Stimulated activated CD4-positive, alpha-beta T cell treated with anti-CD3 and anti-CD28 coated beads, Interleukin-1b, Interleukin-23, amount 100 ng/mL, for 4 hours (primary cell): Measurements from ENCODE around the gene CSPG4.
"Not testable (repeated sequence)": the region's sequence is repeated elsewhere in the genome, so short reads cannot be mapped to it uniquely, and the experiment has no call there.

ENCODE experiments used
- DNase-seq, 2 donors: peaks; one replicate each; pipeline ENCODE4 v3.0.0-alpha.2; 2020; ENCODE audit warnings: low read depth in 2 of 2

The CSPG4 gene

DNA sequence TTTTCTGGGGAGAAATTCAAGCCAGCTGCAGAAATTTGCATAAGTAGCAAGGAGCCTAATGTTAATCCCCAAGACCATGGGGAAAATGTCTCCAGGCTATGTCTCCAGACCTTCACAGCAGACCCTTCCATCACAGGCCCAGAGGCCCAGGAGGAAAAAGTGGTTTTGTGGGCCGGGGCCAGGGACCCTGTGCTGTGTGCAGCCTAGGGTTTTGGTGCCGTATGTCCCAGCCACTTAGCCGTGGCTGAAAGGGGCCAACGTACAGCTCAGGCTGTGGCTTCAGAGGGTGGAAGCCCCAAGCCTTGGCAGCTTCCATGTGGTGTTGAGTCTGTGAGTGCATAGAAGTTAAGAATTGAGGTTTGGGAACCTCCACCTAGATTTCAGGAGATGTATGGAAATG lies 29.7 kb upstream of the CSPG4 start:
- DNase-seq: not testable (repeated sequence)

DNA sequence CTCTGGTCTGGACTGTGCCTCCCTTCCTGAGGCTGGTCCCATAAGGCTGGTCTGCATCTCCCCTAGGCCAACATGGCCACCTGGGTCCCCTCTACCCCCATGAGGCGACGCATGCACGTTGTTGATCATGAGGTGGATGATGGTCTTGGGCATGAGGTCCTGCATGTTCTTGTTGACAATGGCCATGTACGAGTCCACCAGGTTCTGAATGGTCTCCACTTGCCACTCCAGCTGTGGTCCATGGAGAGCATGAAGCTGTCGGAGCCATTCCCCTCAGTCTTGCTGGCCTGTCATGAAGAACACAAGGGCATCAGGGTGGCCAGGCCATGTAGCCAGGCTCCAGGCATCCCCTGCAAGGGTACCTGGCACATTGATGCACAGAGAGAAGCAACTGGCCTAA lies 27.1 kb upstream of the CSPG4 start:
- DNase-seq: no peak

DNA sequence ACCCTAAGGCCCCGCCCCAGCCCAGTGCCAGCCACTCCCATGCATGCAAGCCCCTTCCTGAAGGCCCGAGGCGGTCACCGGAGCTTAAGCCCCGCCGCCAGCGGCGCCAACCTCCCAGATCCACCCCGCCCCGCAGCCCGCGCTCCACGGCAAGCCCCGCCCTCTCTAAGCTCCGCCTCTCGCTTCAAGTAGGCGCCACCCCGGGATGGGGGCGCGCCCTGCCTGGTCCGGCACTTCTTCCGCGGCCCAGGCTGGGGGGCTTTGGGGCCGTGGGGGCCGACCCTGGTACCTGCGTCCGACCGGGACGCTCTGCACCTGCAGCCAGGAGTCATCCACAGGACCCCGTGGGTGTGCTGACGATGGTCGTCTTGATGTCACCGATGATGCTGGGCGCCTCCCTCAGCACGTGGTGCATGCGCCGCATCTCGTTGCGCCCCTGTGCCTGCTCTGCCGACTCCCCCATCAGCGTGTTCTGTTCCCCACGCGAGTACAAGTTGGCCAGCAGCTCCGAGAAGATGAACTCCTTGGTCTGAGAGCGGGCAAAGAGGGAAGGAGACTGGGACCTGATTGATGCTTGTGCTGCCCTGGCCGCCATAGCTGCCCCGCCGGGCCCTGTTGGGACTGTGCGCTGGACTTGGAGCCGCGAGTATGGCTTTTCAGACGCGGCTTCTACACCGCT lies 26.1 kb upstream of the CSPG4 start:
- DNase-seq: peak; percentile 84 to 90

DNA sequence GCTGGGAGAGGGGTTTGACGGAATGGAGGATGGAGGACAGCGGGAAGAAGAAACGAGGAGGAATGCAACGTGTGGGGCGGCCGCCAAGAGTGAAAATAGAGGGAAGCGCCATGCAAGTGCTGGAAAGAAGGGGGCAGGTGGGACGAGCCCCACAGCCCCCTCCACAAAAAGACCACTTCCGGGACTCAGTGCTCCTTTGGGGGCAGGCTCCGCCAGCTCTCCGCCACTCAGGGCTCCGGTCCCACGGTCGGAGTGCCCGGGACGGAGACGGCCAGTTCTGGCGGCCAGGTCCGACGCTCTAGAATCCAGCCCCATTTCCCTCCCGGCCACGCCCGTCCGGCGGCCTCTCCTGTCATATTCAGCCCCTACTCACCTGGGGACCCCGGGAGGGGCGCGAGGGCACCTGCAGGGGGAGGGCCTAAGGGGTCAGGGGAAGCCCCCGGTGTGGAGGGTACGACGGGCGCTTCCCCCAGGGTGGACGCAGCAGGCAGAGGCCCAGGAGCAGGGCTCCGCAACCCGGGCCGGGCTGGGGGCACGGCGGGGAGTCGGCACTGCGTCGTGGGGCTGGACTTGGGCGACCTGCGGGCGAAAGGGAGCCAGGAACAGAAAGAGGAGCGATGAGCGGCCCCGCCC lies 25.5 kb upstream of the CSPG4 start:
- DNase-seq: no peak

DNA sequence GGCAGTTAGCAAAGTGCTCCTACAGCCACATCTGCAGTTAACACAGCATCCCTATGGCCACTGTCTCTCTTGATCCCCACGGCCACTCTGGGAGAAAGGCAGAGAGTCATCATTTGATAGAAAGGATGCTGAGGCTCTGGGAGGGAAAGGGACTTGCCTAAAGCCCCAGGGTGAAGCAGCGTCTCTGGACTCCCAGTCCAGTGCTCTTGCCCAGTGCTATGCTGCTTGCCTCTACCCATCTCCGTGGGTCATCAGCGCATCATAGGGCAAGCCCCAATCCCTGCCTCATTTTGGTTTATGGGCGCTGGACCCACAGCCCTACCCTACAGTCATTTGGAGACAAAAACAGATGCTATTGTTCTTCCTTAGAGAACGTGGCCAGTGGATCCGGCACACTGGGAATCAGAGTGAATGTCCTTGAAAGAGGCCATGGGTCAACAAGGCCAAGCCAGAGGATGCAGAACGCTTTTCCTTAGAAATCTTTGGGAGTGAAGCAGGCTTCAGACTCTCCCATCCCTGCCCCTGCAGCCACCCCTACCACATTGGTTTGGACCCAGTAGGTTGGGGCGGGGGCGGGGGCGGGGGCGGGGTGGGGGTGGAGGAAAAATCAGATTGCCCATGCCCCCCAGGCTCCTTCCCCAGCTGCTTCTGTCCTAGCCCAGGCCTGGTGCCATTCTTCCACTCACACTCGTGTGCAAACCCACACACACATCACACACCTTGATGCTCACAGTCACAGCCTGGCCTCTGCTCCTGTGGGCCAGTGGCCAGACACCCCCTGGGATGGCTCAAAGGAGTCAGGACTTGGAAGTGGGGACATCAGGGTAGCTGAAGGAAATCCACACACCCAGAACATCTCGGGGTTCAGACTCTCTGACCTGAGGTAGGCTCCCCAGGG lies 24.7 kb upstream of the CSPG4 start:
- not testable (repeated sequence) for DNase-seq

DNA sequence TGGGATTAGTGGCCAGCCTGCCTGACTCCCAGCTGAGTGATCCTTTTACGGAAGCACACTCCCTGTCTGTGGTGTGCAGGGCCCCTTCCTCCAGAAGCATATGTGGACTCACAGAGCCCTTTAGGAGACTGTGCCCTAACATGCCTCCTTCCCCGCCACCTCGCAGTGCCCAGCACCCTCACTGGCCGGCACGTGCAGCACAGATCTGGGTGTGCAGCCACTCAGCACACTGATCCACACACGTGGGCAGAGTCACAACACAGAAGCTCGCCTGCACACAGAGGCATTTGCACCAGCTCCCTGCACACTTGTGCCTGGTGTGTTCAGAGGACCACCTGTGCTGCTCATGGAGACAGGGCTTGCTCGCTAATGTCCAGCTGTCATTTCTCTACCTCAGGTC lies 23.6 kb upstream of the CSPG4 start:
- DNase-seq: no peak

DNA sequence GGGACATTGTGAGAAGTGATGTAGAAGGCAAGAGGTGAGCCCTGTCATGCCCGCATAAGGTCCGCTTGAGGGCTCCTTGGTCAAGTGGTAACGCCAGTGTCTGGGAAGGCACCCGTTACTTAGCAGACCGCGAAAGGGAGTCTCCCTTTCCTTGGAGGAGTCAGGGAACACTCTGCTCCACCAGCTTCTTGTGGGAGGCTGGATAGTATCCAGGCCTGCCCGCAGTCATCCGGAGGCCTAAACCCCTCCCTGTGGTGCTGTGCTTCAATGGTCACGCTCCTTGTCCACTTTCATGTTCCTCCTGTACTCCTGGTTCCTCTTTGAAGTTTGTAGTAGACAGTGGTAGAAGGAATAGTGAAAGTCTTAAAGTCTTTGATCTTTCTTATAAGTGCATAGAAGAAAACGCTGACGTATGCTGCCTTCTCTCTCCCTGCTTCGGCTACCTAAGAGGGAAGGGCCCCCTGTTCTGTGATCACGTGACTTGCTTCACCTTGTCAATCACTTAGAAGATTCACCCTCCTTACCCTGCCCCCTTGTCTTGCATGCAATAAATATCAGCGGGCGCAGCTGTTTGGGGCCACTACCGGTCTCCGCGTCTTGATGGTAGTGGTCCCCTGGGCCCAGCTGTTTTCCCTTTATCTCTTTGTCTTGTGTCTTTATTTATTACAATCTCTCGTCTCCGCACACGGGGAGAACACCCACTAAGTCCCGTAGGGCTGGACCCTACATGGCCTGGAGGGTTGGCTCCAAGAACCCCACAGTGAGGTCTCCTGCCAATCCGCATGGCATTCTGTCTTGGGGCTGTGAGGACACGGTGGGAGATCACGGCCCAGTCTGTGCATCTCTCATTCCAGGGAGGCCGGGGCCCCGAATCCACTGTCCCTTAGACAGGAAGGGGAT lies 22.5 kb upstream of the CSPG4 start:
- DNase-seq: not testable (repeated sequence)

DNA sequence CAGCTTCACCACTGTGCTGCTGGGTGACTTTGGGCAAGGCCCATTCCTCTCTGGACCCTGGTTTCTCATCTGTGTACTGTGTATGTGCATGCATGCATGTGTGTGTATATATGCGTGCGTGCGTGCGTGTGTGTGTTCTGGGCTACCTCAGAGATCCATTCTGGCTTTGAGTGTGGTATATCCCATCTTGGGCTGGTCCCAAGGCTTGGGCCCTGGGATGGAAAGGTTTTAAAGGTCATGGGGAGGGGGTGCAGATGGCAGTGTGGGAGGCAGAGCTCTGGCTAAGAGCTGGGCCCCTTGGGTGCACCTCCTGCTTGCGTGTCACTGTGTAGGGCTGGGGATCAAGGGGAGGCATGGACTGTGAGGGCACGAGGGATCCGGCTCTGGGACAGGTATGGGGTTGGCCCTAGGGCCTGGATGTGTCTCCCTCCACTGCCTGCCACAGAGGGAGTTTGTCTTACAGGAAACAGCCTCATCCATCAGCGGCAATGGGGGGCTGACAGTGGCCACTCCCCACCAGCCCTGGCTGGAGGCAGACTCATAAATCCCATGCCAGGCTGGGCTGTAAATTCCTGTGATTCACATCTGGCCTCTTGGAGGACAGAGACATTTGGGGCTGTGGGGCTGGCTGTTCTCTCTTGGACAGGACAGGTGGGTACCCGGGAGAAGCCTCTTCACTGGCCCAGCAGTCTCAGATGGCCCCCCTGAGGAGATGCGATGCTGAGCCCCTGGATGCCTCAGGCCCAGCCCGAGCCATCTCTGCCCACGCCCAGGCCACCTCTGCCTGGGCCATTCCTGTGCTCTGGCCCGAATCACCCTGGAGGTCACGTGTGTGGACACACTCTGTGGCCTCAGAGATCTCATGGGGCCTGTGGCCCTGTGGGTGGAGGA lies 21.4 kb upstream of the CSPG4 start:
- DNase-seq: no peak

DNA sequence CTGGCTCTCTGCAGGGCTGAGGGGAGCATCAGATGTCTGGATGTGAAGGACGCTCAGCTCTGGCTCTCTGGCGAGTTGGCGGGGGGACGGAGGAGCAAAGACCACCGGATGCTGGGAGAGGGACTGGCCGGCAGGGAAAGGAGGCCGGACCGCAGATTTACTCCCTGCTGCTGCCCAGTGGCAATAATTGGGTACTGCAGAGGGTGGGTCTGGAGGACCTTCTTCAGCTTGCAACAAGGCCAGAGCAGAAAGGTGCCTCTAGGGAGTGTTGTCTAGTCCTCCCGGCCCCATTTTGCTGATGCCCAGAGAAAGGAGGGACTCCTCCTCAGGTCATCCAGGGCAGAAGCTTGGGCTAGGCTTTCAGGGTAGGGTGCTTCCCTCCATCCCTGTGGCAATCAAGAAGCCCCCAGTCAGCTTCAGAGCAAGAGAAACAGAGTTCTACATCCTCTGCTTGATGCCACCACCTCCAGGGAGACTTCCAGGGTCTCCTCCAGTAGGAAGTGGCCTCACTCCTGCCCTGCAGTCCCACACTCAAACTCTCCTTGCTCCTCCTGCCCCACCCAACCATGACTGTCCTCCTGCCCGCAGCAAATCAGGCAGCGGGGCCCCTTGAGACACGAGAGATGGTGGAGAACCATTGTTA lies 20.3 kb upstream of the CSPG4 start:
- peak in 1 of 2 donors; percentile 26 for DNase-seq

DNA sequence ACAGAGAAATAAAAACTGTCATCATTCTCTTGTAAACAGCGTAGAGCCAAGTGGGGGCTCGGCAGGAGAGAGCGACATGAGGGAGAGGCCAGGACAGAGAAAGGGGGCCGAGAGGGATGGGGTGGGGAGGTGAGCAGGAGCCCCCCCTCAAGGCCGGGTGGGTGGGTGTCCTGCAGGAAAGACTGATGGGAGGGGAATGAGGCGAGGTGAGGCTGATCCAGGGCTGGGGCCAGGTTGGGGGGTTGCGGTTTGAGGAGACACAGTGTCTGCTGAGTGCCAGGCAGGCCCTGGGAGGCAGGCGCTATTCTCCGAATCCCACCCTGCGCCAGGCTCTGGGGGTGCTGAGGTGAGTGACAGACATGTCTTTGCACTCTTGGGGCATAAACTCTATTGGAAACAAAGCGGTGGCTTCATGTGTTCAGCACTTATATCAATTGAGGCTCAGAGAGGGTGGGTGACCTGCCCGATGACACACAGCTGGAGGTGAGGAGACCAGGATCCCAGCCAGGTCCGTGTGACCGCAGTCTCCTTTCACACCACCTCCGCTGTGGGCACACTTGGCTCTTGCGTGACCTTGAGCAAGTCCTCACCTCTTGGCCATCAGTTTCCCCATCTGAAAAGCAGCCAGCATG lies 19.6 kb upstream of the CSPG4 start:
- no peak for DNase-seq

DNA sequence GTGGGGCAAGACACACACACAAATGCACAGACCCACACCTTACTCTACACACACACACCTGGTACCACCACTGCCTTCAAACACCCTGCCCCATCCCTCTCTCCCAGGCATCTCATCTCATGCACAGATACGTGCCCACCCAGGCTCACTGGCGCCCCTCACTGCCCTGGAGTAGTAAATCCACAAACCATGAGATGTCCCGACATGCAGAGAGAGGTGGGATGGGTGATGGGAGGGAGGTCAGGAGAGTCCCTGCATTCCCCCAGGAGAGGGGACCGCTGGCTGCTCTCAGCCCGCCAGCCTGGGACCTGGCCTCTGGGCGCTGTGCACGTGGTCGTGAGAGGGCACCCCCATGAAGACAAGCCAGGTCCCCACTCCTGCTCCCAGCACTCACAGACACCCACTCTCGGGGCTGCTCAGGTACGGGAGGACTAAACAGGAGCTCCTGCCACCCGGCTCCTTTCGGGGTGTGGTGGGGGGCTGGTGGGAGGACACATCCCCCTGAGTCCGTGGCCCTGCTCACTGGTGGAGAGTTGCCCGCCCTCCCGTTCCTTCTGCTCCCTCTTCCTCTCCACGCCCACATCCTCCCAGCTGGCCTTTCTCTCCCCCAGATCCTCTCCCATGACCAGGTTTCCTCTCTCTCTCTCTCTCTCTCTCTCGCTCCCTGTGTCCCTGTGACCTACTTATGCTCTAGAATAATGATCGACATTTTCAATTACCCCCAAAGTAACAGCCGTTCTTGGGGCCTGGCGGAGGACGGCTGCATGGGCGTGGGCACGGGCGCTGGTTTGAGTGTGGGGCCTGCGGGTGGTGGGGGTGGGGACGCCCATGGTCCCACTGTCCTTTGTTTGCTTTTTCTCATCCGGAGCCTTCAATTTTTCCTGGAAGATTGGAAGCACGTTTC lies 18.9 kb upstream of the CSPG4 start:
- no peak for DNase-seq

DNA sequence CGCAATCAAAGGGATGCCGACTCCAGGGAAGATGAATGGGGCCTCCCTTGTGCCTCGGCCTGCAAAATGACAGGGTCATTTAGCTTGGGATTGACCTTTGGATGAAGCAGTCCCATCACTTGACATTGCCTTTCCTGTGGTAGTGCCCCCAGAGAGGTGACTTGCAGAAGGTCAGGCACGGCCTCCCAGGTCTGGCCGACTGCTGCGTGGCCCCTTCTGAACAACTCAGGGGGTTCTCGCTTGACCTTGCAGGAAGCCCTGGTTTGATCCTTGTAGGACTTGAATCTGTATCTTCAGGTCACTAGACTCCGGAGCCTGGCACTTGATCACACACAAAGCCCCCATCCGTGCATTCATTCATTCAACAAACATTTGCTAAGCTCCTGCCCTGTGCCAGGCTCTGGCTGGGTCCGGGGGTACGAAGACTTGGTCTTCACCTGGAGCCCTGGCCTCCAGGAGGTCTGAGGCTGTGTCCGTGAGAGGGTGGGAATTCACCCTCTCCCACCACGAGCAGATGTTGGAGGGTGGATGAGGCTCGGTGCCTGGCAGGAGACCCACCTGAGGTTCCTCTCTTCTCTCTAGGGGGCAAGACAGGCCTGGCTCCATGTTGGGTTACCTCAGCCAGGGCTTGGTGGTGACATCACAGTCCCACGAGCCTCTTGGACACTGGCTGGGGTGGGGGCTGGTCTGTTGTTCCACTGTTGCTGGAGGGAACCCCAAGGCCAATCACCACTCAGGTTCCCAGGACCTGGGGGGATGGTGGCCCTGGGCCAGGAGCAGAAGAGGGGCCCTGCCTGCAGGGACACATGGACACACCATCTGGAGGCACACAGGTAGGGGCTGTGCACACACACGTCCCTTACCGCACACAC lies 18.0 kb upstream of the CSPG4 start:
- not testable (repeated sequence) for DNase-seq

DNA sequence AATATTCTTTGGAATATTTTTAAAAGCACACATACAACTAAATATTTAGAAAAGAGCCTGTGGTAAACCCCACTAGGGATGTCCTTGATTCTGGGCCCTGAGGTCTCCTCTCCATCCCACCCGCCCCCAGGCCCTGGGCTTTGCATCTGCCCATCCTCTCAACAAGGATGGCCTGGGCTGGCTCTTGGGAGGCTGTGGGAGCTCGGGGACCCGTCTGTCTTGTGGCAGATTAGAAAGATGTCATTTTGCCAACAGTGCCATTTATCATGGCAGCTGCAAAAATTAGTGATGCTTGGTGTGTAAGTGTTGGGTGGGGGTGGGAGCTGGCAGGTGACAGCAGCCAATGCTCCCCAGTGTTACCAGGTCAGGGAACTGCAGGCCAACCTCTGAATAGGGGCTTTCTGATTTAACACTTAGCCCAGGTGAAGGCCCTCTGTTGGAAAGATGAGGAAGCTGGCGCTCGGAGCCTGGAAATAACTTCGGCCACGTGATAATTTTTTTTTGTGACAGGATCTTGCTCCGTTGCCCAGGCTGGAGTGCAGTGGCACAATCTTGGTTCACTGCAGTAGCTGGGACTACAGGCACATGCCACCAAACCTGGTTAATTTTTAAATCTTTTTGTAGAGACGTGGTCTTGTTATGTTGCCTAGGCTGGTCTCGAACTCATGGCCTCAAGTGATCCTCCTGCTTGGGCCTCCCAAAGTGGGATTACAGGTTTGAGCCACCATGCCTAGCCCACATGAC lies 16.9 kb upstream of the CSPG4 start:
- no peak for DNase-seq

DNA sequence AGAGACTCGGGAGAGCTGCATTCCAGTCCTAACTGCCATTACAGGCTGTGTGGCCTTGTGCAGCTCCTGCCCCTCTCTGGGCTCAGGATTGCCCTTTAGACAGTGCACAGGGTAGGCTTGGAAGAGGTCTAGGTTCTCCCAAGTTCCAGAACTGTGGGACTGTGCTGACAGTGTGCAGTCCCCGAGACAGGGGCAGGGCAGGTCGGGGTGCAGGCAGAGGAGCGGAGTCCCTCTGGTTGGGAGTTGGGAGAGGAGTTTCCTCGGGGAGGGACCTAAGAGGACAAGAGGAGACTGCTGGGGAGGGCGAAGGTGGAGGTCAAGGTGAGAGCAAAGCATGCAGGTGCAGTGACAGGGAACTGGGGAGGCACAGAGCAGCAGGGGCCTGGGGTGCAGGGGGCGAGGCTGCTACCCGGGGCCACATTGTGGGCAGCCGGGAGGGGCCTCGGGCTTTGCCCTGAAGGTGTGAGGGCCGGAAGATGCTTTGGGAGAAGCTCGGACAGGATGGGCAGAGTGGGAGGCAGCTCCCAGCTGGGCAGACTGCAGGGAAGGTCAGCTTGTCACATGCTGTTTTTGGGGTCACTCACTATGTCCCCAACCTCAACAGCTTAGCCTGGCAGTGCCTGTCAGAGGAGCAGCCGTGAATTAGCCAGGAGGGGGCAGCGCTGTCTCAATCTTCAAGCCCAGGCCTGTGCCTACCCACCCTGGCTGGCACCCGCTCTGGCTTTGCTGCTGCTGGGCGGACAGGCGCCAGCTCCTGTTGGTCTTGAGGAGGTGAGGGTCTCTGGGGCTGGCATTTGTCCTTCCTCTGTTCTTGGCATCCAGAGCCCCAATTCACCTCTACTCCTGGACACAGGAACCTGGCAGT lies 15.4 kb upstream of the CSPG4 start:
- peak; percentile 58 to 69 for DNase-seq

DNA sequence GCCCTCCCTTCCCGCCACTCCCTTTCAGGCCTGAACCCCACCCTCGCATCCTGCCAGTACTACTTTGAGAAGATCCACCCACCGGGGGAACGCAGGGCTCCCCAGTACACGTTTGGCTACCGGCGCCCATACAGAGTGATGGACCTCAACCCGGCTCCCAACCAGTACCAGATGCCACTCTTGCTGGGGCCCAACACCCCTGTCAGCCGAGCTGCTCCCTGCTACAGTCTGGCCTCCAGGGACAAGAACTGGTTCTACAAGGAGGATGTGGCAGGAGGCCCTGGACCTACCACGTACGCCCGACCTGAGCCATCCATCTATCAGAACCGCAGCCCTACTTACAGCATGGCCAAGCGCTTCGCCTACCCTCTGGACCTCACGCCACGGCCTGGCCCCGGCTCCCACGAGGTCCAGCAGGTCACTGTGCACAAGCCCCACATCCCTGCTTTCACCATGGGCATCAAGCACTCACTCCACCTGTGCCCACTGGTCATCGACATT lies 14.4 kb upstream of the CSPG4 start:
- no peak for DNase-seq
